LNCaP clone FGC (cell line): ENCODE data around the gene TWIST2.

ENCODE experiments used
- DNase-seq: peaks from one replicate; pipeline ENCODE4 v3.0.0-alpha.2; 2011; ENCODE audit warnings: low read depth
- H3K4me3 ChIP-seq: 2 replicates; pipeline ENCODE4 v1.5.1; 2011; ENCODE audit warnings: mild to moderate bottlenecking, low read depth, low read length, control low read depth
- TF ChIP-seq, protein P1 (sequence below): IDR thresholded peaks from 2 replicates; pipeline ENCODE4 v1.5.1; 2012; ENCODE audit warnings: mild to moderate bottlenecking; ENCODE audit not compliant: control insufficient read depth, insufficient read depth; ENCODE audit errors: extremely low read depth

The TWIST2 gene

DNA sequence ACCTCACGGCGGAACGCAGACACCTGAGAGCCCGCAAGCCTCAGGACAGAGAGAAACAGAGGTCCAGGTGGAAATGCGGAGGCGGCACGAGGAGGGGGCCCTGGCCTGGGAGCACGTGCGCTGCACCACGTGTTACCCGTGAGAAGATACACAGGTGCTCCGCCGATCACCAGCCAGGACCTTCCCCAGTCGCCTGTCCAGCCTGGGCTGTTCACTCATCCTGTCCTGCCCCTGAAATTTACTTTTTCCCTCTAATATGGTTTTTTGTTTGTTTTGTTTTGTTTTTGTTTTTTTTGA, 44.3 kb downstream of the TWIST2 start:
- no peak overlapping the region for H3K4me3 ChIP-seq
- no peak for DNase-seq
- TF ChIP-seq, protein P1, sequence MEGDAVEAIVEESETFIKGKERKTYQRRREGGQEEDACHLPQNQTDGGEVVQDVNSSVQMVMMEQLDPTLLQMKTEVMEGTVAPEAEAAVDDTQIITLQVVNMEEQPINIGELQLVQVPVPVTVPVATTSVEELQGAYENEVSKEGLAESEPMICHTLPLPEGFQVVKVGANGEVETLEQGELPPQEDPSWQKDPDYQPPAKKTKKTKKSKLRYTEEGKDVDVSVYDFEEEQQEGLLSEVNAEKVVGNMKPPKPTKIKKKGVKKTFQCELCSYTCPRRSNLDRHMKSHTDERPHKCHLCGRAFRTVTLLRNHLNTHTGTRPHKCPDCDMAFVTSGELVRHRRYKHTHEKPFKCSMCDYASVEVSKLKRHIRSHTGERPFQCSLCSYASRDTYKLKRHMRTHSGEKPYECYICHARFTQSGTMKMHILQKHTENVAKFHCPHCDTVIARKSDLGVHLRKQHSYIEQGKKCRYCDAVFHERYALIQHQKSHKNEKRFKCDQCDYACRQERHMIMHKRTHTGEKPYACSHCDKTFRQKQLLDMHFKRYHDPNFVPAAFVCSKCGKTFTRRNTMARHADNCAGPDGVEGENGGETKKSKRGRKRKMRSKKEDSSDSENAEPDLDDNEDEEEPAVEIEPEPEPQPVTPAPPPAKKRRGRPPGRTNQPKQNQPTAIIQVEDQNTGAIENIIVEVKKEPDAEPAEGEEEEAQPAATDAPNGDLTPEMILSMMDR, result no peak

DNA sequence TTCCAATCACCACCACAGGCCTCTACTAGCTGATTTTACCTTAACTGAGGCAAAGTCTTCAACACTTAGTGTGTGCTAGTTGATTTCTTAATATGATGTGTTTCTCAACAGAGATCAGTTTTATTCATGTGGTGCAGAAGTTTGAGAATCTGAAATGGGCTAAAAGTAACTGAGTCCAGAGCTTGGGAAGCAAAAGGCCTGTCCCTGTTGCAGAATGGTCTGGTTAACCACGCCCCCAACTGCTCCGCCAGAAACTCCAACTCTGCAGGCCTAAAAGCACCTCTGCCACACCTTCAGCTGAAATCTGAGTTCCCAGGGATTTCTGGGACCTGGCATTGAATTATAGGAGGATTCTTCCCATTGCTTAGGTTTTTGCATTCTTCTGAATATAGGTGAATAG, 44.9 kb downstream of the TWIST2 start:
- TF ChIP-seq, protein P1, result no peak
- H3K4me3 ChIP-seq, result no peak overlapping the region
- DNase-seq, result no peak

DNA sequence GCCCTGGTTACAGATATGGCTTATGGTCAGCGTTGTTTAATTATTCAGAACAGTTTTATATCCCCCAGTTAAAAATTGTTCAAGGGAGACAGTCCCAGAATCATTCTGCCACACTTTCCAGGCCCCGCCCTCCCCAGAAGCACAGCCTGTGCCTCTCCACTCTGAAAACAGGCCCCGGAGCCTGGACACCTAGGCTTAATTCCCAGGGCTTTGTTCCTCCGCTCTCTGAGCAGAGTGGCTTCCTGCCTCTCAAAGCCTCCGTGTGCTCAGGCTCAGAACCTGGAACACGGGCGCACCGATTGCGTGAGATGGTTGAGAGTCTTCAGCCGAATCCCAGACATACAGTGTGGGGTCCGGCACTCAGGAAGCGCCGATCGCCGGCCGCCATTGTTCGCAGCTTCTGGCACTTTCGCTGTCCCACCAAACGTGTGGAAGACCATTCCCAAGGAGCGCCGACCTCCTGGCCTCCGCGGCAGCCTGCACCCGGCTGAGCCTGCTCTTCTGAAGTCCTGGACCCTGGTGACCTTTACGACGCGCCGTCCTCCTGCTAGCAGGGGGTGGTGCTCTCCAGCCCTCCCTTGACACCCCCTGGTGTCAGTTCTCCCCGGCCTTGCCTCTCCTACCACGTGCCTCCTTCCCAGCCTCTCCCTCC, 45.6 kb downstream of the TWIST2 start:
- TF ChIP-seq, protein P1, result no peak
- H3K4me3 ChIP-seq, result no peak overlapping the region
- no peak for DNase-seq

DNA sequence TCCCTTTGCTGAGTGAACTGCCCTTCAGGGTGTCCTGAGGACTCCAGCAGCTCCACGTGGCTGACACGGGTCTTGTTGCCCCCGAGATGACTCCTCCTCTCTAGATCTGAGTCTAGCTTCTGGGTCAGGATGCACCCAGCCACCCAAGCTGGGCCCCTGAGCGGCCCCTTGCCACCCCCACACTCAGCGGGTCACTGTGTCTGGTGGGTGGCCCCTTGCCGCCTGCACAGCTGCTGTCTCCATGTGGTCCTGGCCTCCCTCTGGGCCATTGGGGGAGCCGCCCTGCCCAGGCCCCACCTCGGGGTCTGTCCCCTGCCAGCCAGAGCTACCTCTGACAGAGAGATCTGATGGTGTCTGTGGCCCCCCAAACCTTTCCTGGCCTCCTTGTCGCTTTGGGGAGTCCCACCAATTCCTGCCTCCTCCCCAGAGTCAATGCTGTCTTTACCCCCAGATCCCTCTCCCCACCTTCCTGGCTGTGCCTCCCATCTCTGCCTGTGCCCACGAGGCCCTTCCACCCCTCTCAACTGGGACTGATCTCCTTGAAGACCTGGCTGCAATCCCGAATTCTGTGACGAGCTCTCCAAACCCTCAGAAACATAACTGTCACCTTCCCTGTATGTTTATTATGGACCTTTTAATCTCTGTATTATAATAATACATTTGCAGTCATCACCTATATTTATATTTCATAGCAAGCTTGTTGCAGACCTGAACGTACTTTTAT, 46.5 kb downstream of the TWIST2 start:
- H3K4me3 ChIP-seq, result no peak overlapping the region
- TF ChIP-seq, protein P1, result no peak
- DNase-seq, result no peak

DNA sequence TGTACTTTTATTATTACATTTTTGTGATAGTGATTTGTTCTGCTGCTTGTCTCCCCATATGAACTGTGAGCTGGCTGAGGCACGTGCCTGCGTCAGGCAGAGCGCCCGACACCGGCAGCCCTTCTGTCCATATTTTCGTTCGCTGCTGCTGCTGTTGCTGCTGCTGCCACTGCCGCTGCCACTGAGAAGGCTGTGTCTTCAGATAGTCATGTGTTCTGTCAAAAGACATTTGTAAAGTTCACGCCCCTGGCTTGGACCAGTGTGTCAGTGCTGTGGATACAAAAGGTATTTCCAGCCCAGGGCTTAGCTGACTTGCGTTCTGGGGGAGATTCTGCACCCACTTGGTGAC, 47.0 kb downstream of the TWIST2 start:
- DNase-seq, result no peak
- H3K4me3 ChIP-seq, result no peak overlapping the region
- TF ChIP-seq, protein P1, result no peak

DNA sequence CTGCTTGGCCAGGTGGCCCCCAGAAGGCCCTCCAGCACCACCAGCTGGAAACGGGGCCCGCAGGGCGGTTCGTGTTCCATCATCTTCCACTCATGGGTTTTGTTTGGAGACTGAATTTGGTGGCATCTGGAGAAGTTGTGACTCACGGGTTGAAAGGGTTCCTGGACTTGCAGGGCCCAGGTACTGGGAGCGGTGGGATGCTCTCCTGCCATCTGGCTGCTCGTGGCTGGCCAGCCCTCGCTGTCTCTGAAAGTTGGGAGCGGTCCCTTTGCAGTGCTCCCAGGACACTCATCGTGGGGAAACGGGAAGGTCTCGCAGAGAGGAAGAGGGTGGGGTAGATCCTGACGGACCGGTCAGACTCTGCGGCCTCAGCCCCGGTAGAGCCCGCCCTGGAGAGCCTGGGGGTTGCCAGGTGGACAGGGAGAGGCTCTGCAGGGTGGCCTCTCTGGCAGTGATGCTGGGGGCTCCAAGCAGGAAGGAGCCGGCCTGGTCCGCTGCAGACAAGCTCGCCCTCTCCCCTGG, 47.5 kb downstream of the TWIST2 start:
- no peak overlapping the region for H3K4me3 ChIP-seq
- TF ChIP-seq, protein P1, result no peak
- DNase-seq, result no peak
